HG03095 (cell line): ENCODE results near the gene PPP1CA.

ENCODE experiments used
- ATAC-seq: cut with Tn5 transposase; IDR thresholded peaks from one replicate; pipeline ENCODE4 v1.9.1; 2021; ENCODE audit warnings: moderate library complexity; ENCODE audit not compliant: unreplicated experiment

Gene PPP1CA

DNA sequence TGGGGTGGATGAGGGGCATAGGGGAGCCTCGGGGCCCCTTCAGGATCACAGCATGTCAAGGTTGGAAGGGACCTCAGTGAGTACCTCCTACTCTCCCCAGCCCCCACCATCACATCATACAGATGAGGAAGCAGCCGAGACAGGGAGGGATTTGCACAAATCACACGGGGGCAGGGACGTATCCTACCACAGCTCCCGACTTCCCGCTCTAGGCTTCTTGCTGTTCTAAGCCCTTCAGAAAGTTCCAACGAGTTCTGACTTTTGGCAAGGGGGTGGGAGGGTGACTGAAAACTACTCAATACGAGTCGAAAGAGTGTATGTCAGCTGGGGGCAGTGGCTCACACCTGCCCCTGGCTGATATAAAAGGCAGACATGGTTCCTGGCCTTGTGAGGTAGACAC is 14.6 kb downstream of the PPP1CA start:
- no peak for ATAC-seq

DNA sequence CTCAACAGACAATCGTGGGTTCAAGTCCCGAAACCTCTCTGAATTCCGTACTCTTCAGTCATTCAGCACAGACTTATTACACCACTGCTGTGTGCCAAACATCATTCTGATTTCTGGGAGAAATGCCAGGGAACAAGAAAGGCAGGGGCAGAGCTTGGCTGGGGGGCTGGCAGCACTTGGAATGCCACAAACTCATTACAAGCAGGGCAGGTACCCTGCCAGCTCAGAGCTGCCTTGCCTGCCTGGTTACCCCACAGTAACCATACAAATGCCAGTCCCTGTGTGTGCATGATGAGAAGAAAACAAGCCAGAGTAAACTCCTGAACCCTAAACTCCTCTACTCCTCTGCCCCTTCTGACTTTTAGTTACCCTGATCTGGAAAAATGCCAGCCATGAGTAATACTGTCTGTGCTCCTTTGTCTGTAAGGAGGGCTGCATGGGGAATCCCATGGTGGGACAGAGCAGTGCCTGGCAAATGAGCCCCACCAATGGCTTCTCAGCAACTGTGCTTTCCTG is 16.7 kb downstream of the PPP1CA start:
- ATAC-seq, result no peak

- no peak for ATAC-seq
Observed at GRCh38 chr11:67382276-67383136, 19.2 kb downstream of the PPP1CA start.

- no peak for ATAC-seq
Observed at GRCh38 chr11:67381244-67381972, 20.2 kb downstream of the PPP1CA start.

DNA sequence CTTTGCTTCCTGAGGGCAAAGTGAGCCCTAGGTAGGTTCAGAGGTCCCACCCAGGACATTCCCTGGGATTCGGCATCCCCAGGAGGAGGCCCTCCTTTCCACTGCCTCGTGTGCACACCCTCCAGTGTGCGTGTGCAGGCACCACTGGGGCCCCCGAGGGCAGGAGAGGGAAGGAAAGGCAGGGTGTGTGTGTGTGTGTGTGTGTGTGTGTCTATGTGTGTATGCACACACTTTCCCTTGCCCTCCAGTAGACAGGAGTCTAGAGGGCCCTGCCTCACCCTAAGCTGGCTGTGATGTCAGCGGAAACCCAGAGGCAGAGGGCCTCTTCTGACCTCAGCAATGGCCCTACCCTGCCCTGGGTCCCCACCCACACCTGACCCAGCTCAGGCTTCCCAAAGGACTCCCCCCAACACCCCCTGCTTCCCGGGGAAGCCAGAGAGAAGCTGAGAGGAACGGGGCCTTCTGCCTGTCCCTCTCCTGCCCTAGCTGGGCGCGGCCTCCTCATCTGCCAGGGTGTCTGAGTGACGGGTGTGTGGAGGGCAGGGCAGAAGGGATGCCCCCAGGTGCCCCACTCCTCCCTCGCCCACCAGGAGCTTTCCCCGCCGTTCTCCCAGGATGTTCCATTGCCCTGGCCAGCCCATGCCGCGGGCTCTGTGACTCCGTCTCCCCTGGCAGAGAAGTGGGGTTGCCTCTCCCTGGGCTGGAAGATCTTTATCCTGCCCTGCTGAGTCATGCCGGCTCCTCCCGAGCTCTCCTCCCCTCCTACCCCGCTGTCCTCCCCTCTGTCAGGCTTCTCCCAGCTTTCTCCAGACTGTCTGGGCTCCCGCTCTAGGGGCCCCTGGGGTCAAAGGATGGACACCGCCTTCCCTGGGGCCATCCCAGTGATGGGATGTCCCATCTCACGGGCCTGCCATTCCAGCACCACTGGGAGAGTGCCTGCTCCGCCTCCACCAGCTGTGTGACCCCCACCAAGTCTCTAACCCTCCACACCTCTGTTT is 22.3 kb downstream of the PPP1CA start:
- no peak for ATAC-seq

DNA sequence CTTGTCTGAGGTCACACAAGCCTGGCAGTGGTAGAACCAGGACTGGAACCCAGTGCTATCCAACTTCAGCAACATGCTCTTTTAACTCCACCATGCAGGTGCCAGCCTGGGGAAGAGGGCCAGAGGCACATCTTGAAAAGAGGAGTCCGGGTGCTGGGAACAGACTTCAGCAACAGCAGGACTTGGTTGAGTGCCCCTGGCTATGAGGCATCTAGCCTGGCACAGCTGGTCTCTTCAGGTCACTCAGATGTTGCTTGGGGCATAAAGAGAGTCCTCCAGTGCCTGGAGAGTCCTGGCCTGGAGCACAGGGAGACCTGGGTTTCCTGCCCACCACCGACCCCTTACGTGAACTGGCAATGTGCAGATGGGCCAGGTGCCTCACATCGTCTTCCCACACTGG is 23.1 kb downstream of the PPP1CA start:
- ATAC-seq, result no peak

DNA sequence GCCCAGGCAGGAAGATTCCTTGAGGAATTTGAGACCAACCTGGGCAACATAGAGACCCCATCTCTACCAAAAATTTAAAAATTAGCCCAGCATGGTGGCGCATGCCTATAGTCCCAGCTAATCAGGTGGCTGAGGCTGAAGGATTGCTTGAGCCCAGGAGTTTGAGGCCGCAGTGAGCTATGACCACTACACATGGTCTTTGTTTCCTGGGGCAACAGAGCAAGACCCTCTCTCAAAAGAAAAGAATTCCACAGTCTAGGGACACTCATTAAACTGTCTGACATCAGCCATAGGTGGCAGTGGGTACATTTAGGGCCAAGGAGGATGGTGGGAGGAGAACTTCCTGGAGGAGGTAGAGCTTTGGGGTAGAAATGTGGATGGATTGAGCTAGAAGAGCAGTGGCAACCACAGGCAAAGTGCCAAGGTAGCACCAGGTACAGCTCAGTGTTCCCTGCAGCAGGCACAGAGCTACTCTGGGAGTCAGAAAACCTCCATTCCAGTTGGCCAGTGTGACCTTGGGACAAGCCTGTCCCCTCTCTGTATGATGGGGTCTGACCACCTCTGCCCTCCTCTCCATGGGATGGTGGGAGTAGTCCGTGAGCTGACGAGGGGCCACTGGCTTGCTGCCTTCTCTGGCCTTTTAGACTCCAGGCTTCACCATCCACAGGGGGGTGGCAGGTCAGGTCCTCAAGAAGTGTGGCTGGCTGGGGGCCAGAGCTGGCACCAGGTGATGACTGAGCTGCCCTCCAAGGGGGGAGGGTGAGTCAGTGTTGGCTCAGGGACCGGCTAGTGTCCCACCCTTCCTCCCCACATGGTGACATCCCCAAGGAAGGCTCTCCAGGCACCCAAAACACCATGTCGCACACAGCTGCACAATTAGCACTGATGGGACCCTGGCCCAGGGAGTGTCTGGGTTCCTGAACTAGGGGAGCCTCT is 24.5 kb downstream of the PPP1CA start:
- ATAC-seq, result no peak

DNA sequence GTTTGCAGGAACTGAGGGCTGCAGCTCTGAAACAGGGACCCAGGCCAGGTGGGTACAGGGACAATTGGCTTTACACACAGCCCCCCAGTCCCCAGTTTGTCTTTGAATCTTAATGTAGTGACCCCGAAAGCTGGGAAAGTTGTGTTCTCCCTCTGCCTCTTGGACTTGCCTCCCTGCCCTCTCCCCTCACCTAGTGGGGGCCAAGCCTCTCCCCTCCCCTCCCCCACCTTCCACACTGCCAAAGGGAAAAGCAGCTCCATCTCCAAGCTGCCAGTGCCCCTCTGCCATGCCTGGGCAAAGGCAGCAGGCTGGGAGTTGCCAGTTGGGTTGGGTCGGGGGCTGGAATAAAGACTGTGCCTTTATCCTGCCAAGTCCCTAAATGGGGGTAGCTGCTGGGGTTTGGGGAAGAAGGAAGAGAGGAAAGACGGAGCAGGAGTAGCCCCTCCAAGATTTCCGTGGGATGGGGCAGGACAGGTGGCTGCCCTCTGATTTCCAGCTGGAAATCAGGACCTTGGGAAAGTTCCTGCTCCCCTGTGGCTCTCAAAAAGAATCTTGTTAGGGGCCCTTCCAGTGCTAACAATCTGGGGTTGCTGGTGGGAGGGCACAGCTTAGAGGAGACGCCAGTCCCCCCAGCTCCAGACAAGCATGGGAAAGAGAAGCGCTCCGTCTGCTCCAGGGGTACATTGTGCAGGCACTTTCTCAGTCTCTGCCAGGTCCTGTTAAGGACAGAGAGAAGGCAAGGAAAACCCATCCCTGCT is 25.4 kb downstream of the PPP1CA start:
- ATAC-seq, result no peak

DNA sequence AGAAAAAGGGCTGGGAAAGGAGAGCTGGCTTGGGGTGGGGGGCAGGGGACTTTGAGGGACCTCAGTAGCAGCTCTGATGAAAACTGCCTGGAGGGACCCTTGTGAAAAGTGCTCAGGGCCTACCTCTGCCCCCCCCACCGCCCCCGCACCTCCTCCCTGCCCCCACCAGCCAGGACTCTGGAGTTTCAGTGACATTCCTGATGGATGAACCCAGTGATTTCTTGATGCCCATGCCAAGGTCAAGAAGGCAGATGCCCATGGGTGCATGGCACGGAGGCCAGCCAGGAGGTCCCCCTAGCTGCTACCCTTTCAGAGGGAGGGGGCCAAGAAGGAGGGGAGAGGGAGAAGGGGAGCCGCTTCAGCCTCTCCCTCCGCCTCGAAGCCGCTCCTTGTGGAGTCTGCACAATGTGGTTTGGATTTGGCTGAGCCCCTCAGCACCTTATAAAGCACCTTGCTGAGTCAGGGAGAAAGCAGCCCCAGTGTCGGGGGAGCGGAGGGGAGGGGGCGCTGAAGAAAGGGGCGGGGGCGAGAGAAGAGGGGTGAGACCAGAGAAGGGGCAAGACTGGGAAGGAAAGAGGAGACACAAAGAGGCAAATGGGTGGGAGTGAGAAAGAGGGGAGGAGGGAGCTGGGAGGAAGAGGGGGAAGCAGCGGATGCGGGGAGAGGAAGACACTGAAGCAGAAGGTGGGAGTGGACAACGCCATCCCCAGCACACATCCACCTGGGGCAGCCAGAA is 26.2 kb downstream of the PPP1CA start:
- no peak for ATAC-seq

GRCh38 chr11:67374571-67375281 is 26.9 kb downstream of the PPP1CA start:
- ATAC-seq, result no peak

DNA sequence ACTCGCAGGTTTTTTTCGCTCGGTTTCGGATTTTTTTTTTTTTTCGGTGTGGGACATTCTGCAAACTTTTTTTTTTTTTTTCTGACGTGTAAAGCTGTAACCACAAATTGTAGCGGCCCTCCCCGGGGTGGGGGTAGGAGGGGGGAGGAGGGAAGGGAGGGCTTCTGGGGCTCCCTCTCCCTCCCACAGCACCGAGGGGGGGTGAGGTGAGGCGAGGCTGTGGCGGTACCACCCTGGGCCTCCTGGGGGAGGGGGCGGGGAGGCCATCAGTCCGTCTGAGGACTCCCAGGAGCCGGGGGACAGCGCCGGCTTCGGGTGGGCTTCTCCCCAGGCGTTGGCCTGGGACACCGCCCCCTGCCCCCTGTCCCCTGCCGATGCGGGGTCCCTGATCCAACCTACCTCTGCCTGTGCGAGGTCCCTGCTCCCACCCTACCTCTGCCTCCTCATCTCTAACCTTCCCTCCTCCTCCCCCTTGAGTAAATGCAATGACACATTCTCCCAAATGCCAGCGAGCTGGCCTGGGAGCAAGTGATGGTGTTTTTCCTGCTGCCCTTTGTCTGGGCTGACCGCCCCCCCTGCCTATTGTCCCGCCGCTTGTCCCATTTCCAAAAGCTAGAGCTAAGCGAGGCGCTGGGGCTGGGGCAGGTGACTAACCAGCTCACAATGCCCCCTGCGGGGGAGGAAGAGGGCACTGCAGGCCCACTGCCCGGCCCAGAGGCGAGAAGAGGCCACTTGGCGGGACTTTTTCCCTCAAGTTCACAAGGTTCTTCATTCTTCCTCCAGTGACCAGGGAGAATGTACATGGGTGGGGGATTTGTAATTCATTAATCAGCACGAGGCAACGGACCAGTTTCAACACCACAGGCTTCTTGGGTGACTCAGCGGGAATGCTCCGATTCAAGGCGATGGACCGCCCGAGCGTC is 27.7 kb downstream of the PPP1CA start:
- ATAC-seq, result no peak

DNA sequence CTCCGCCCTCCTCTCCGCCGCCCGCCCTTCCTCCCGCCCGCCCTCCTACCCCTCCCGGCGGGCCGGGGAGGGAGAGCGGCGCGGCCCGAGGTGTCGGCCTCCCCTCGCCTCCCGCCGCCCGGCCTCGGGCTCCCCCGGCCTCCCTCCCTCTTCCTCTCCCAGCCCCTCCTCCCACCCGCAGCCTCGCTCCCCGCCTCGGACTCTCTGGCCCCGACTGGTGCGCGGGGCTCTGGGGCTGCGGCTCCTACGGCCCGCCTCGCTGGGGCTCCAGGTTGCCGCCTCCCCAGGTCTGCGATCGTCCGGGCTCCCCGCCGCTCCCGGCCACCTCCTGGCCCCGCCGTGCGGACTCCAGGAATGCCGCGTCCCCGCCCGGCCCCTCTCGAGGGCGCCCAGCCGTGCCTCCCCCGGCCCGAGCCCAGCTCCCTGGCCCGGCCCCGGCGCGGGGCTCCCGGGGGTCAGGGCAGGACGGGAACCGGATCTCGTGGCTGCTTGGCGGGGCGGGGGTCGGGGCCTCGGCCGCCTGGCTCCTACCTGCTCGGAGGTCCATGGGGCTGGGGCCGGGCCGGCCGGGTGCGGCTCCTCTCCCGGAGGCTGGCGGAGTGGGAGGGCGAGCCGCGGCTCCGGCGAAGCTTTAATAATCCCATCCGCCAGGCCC is 28.5 kb downstream of the PPP1CA start, which contains the start of gene CLCF1:
Gene CLCF1, minus strand, starts transcription at position 606 of the 655 bp plus-strand sequence. Its CDS starts 59 bp downstream, at position 547.
- no peak for ATAC-seq

DNA sequence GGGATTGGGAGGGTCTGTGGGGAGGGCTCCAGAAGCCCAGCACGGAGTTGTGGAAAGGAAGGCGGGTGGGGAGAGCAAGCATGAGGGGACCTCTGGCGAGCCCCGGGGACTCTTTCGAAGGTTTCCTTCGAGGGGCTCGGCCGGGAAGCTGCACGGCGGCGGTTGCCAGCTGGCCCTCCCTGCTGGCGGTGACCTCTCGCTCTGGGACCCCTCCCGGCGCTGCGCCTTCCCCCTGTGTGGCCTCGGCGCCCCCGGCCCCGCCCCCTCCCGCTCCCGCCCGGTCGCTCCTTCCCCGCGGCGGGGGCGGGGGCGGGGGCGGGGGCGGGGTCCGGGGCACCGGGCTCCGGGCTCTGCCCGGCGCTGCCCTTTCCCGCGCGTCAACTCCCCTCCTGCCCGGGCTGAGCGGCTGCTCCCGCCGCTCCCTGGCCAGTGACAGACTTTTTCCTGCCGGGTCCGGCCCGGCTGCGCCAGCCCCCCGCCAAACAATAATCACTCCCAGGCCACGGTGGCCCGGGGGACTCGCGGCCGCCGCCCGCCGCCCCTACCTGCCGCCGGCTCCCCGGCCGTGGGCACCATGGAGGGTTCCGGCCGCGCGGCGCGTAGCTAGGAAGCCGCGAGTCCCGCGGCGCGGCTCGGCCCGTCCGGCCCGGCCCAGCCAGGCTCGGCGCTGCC is 29.2 kb downstream of the PPP1CA start:
- ATAC-seq, result no peak

DNA sequence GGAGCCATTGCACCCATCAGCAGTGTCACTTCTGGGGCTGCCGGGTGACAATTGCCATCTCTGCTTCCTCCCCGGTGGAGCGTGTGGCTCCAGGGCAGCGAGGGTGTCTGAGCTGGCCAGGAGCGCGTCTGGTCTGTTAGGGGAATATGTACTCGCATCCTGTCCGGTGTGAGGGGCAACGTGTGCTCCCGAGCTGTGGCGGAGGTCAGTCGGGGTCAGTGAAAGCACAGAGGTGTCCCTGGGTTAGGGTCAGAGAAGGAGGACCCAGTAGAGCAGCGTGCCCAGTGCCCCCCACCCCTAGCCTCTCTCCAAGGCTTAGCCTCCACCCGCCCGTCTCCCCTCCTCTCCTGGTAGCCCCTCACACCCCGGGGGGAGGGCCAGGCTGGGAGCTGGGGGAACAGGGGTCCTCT is 29.7 kb downstream of the PPP1CA start:
- ATAC-seq, result no peak

DNA sequence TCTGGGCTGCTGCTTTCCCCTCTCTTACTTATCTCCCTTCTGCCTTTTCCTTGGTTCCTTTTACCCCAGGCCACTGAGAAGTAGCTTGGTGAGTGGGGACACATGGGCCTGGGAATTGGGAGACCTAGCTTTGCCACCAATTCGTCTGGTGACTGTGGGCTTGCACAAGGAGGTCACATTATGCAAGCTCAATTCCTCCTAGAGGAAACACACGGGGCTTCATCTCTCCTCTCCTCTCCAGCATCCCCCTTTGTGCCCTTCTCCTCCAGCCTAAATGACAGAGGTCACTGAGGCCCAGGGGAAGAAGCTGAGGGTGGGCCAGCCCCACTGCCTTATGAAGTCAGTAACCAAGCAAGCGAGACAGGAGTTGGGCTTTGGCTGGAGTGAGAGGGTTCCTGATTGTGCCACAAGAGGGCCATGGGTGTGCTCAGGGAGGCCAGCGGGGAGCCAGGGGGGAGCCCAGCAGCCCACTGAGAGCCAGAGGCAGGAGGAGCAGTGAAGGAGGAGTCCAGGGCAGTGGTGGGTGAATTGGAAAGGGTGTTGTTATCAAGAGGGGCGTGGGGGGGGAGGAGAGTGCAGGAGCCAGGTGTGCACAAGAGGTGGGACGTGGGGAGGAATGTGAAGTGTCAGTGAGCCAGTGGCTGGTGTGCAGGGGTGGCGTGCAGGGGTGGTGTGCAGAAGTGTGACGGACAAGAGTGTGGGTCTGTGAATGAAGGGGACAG is 30.3 kb downstream of the PPP1CA start:
- ATAC-seq, result no peak
